ENCODE data around the gene DCP1A.
A peak's percentile ranks its signal among the peaks of the same experiment; 100 is the strongest.

Gene DCP1A

GRCh38 chr3:53258600-53259426 lies 88.5 kb downstream of the DCP1A start:
- no peak for TF ChIP-seq EZH2phosphoT487 (IDR thresholded peaks at IDR 0.05; ENCODE audit: low read depth)
- no peak for TF ChIP-seq CTCF (IDR thresholded peaks at IDR 0.05; ENCODE audit: low read depth, low read length)
- H4K20me1 ChIP-seq (ENCODE audit: insufficient read depth, low read length), result peaks cover 10% of the 10 kb centered on the region
- no peak overlapping the region for H3K4me3 ChIP-seq (ENCODE audit: low read length)
- H3K4me1 ChIP-seq (ENCODE audit: low read length), result peaks cover 10% of the 10 kb centered on the region
- no peak overlapping the region for H3K4me2 ChIP-seq (ENCODE audit: low read length)
- H3K79me2 ChIP-seq (ENCODE audit: low read length), result peaks cover 20% of the 10 kb centered on the region
- H3K36me3 ChIP-seq (replicated peaks; ENCODE audit: low read depth, low read length), result peaks cover 7% of the 10 kb centered on the region
- H3K27me3 ChIP-seq (ENCODE audit: low read depth, low read length), result no peaks in the 10 kb centered on the region
- H3K9ac ChIP-seq (ENCODE audit: low read length), result no peak overlapping the region
- H3K9me3 ChIP-seq (ENCODE audit: insufficient read depth, low read length), result no peaks in the 10 kb centered on the region
- H3K27ac ChIP-seq (ENCODE audit: low read length), result no peak overlapping the region
- H2AFZ ChIP-seq (ENCODE audit: low read depth, low read length), result no peak overlapping the region

GRCh38 chr3:53257465-53257864 lies 89.9 kb downstream of the DCP1A start:
- peaks cover 23% of the 10 kb centered on the region for H4K20me1 ChIP-seq (ENCODE audit: insufficient read depth, low read length)
- H3K36me3 ChIP-seq (replicated peaks; ENCODE audit: low read depth, low read length), result peaks cover 10% of the 10 kb centered on the region
- no peaks in the 10 kb centered on the region for H3K27me3 ChIP-seq (ENCODE audit: low read depth, low read length)
- TF ChIP-seq CTCF (IDR thresholded peaks at IDR 0.05; ENCODE audit: low read depth, low read length) (no peak), EZH2phosphoT487 (IDR thresholded peaks at IDR 0.05; ENCODE audit: low read depth) (no peak)
- no peak overlapping the region for H3K27ac ChIP-seq (ENCODE audit: low read length)
- H3K9me3 ChIP-seq (ENCODE audit: insufficient read depth, low read length), result no peaks in the 10 kb centered on the region
- H3K4me1 ChIP-seq (ENCODE audit: low read length), result peaks cover 13% of the 10 kb centered on the region
- no peak overlapping the region for H2AFZ ChIP-seq (ENCODE audit: low read depth, low read length)
- no peak overlapping the region for H3K9ac ChIP-seq (ENCODE audit: low read length)
- no peak overlapping the region for H3K4me2 ChIP-seq (ENCODE audit: low read length)
- no peak overlapping the region for H3K4me3 ChIP-seq (ENCODE audit: low read length)
- H3K79me2 ChIP-seq (ENCODE audit: low read length), result peaks cover 33% of the 10 kb centered on the region

GRCh38 chr3:53256704-53257055 lies 90.7 kb downstream of the DCP1A start:
- TF ChIP-seq EZH2phosphoT487 (IDR thresholded peaks at IDR 0.05; ENCODE audit: low read depth), result no peak
- no peak for TF ChIP-seq CTCF (IDR thresholded peaks at IDR 0.05; ENCODE audit: low read depth, low read length)
- no peak overlapping the region for H3K4me2 ChIP-seq (ENCODE audit: low read length)
- no peak overlapping the region for H2AFZ ChIP-seq (ENCODE audit: low read depth, low read length)
- H3K27ac ChIP-seq (ENCODE audit: low read length), result no peak overlapping the region
- H4K20me1 ChIP-seq (ENCODE audit: insufficient read depth, low read length), result peaks cover 31% of the 10 kb centered on the region
- no peak overlapping the region for H3K9ac ChIP-seq (ENCODE audit: low read length)
- no peak overlapping the region for H3K4me3 ChIP-seq (ENCODE audit: low read length)
- H3K27me3 ChIP-seq (ENCODE audit: low read depth, low read length), result no peaks in the 10 kb centered on the region
- peaks cover 41% of the 10 kb centered on the region for H3K79me2 ChIP-seq (ENCODE audit: low read length)
- peaks cover 13% of the 10 kb centered on the region for H3K4me1 ChIP-seq (ENCODE audit: low read length)
- no peaks in the 10 kb centered on the region for H3K9me3 ChIP-seq (ENCODE audit: insufficient read depth, low read length)
- H3K36me3 ChIP-seq (replicated peaks; ENCODE audit: low read depth, low read length), result peaks cover 15% of the 10 kb centered on the region

- TF ChIP-seq EZH2phosphoT487 (IDR thresholded peaks at IDR 0.05; ENCODE audit: low read depth) (no peak), CTCF (IDR thresholded peaks at IDR 0.05; ENCODE audit: low read depth, low read length) (no peak)
- H3K27ac ChIP-seq (ENCODE audit: low read length), result peak within 1 kb of the TSS; percentile 52
- peak within 1 kb of the TSS; percentile 87 for H3K4me3 ChIP-seq (ENCODE audit: low read length)
- H3K4me1 ChIP-seq (ENCODE audit: low read length), result peaks cover 13% of the 10 kb centered on the region
- no peaks in the 10 kb centered on the region for H3K27me3 ChIP-seq (ENCODE audit: low read depth, low read length)
- H3K79me2 ChIP-seq (ENCODE audit: low read length), result peaks cover 48% of the 10 kb centered on the region
- H4K20me1 ChIP-seq (ENCODE audit: insufficient read depth, low read length), result peaks cover 37% of the 10 kb centered on the region
- H3K4me2 ChIP-seq (ENCODE audit: low read length), result peak within 1 kb of the TSS; percentile 96
- H3K9me3 ChIP-seq (ENCODE audit: insufficient read depth, low read length), result no peaks in the 10 kb centered on the region
- H3K9ac ChIP-seq (ENCODE audit: low read length), result peak within 1 kb of the TSS; percentile 89
- H3K36me3 ChIP-seq (replicated peaks; ENCODE audit: low read depth, low read length), result peaks cover 17% of the 10 kb centered on the region
- H2AFZ ChIP-seq (ENCODE audit: low read depth, low read length), result peak within 1 kb of the TSS; percentile 43; the same call in 1 of the 2 replicates
Measured at GRCh38 chr3:53255775-53256703, 91.3 kb downstream of the DCP1A start, which contains the start of gene TKT. TSS of gene TKT (minus strand) at chr3:53256022. CDS start at chr3:53255942, 80 bp downstream.
